IPS-18c (cell line): ENCODE data around the gene GRWD1.

Experiments used
- H3K4me3 ChIP-seq: 2 replicates; pipeline ENCODE4 v1.7.0; 2013; ENCODE audit warnings: low read depth, mild to moderate bottlenecking, low read length, moderate library complexity; ENCODE audit not compliant: insufficient read depth
- H3K9me3 ChIP-seq: one replicate; pipeline ENCODE4 v1.6.1; 2013; ENCODE audit warnings: mild to moderate bottlenecking, low read length, moderate library complexity; ENCODE audit not compliant: control insufficient read depth, insufficient read depth

GRWD1 gene

DNA sequence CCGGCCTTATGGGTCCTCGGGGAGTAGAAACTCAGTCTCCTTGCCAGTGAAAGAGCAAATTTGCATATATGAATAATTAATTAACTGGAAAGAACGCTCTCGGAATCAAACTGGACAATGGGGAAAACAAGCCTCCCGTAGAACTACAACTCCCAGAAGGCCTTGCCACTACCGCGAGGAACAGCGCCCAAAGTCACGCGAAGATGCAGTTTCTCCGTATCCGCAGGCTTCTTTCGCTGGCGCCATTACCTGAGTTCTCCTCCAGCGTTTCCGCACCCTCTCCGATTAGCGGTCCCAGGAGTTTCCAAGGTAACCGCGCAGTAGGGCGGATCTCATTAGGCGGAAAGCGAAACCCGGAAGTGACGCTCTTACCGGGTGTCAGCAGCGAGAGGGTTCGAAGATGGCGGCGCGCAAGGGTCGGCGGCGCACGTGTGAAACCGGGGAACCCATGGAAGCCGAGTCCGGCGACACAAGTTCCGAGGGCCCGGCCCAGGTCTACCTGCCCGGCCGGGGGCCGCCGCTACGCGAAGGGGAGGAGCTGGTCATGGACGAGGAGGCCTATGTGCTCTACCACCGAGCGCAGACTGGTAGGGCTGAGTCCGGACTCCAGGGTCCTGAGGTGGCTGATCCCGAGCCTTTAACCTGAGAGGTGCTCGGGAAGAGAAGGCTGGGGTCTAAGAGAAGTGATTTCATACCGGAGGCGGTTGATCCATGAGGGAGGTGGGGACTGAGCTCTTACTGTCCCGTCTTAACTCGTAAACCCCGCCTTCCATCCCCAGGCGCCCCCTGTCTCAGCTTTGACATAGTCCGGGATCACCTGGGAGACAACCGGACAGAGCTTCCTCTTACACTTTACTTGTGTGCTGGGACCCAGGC is at the start of gene GRWD1:
Gene GRWD1 (plus strand): TSS at position 378 of the 876 bp plus-strand sequence. CDS start 23 bp downstream, at position 401.
- H3K9me3 ChIP-seq = no peaks in the 10 kb centered on the region
- peak within 1 kb of the TSS; percentile 95 for H3K4me3 ChIP-seq

DNA sequence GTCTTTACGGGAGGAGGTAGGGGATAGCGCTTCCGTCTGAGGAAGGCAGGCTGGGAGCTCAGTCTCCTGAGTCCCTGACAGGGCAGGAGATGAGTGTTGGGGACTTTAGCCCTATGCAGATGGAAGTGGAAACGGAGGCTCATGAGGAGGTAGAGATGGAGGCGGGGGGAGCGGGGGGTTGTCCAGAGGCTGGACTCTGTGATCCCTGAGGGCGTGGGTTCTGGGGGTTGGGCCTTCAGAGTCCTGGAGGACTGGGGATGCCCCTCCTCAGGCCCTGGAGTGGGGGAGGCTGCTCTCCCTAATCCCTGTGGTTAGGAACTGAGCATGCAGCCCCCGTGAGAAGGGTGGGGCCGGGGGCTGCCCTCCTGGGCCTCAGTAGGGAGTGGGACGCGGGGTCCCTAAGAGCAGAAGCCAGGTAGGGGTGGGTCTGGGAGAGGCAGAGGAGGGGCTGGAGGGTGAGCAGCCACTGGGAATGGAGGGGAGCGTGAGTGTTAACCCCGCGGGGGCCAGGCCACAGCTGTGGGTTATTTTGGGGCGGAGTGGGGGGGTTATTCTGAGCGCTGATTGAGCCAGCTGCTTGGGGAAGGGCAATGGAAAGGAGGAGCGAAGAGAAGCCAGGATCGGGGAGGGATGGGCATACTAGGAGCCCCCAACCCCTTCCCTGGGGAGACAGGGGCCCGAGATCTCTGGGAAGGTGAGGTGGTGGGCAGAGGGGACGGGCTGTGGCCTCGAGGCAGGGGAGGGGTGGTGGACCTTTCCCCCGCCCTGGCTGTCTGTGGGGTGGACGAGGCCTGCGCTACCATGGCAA is 49.6 kb upstream of the GRWD1 start:
- Histone ChIP-seq H3K9me3 (no peaks in the 10 kb centered on the region), H3K4me3 (no peak overlapping the region)

DNA sequence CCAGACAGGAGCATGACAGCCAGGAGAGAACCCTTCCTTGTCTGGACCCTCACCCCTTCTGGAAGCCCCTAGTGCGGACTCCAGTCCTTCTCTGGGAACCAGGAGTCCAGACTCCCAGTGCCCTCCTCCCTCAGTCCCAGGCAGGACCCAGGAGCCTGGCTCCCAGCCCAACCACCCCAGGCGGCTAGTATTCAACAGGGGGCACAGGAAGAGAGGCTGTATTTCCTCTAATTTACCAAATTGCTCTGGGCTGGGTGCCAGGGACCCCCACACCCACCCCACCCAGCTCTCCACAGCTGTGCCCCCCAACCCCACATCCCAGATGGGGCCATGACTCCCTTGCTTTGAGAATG is 49.0 kb upstream of the GRWD1 start:
- Histone ChIP-seq H3K9me3 (no peaks in the 10 kb centered on the region), H3K4me3 (no peak overlapping the region)

DNA sequence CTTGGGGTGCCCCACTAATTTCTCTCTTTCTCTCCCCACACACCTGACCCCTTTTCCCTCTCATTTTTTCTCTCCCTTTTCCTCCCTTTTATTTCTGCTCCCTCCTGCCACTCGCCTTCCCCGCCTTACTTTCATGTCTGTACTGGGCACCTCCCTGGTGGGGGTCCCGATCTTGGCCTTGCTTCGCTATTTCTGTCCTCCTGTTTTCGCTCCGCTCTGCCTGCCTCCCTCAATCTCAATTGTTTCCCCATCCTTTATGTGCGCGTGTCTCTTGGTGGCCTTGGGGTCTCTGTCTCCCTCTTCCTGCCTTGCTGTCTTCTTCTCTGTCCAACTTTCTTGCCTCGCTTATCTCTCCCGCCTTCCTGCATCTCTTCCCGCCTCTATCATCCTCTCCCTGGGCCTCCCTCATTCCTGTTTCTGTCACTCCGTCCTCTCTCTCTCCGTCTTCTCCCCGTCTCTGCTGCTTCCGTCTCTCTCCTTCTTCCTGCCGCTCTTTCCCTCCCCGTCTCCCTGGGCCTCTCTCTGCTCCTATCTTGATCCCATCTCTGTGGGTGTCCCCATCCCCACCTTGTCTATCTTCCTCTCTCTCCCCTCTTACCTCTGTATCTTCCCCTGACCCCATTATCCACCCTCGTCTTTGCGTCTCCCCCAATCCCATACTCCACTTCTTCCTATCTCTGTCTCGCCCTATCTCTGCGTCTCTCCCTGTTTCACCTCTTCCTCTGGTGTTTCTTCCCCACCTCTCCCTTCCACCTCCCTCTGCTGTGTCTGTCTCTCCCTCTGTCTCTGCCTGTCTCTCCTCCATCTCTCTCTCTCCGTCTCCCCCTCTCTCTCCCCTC is 48.3 kb upstream of the GRWD1 start:
- Histone ChIP-seq H3K9me3 (no peaks in the 10 kb centered on the region), H3K4me3 (peak overlapping the region; percentile 67)

DNA sequence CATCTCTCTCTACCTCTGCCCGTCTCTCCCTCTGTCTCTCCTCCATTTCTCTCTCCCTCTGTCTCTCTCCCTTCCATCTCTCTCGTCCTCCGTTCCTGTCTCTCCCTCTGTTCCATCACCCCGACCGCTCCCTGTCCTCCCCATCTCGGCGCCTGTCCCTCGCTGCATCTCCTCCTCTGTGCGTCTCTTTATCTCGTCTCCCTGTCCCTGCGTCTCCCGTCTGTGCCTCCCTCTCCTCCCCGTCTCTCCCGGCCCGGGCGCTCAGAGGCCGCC is 47.7 kb upstream of the GRWD1 start:
- Histone ChIP-seq H3K4me3 (peak overlapping the region; percentile 67), H3K9me3 (no peaks in the 10 kb centered on the region)

DNA sequence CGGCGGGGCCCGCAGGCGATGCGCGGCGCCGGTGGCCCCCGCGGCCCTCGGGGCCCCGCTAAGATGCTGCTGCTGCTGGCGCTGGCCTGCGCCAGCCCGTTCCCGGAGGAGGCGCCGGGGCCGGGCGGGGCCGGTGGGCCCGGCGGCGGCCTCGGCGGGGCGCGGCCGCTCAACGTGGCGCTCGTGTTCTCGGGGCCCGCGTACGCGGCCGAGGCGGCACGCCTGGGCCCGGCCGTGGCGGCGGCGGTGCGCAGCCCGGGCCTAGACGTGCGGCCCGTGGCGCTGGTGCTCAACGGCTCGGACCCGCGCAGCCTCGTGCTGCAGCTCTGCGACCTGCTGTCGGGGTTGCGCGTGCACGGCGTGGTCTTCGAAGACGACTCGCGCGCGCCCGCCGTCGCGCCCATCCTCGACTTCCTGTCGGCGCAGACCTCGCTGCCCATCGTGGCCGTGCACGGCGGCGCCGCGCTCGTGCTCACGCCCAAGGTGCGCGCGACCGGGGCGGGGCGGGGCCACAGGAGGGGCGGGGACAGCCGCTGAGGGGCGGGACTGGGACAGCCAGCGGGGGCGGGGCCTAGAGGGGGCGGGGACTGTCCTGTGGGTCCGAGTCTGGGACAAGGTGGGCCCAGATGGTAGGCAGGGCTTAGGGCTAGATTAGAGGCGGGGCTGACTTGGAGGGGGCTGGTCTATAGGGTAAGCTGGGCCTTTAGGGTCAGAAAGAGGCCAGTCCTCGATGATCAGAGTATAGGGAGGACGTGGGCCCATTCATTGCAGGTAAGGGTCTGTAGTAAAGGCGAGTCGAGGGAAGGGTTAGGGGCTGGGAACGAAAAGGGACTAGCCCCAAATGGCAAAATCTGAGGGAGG is 47.2 kb upstream of the GRWD1 start:
- Histone ChIP-seq H3K4me3 (peak overlapping the region; percentile 67), H3K9me3 (no peaks in the 10 kb centered on the region)

DNA sequence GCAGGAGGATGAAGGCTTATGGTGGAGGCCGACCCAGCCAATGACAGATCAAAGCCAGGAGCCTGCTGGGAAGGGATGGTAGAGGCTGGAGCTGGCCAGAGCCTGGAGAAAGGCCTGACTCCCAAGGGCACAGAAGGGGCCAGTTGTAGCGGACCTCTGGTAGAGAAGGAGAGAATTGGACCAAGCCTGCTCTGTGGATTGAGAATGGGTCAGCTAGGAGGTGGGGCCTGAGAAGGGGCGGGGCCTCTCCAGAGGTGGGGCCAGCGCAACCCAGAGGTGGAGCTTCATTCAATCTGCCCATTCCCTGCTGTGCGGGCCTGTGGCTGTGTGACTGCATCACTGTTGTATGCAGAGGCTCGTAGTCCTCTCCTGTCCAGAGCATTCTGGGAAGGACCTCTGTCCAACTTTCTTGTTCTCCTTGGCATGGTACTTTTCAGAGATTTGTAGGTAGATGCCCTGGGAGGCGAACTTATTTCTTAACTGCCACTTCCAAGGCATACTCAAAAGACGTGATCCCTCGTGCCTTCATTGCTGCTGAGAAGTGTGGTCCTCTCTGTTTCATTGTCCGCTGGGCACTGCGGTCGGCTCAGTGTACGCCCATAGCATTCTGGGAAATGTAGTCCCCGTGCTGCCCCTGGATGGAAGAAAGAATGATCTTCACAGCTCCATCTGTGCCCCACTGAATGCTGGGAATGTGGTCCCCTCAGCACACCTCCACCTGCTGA is 45.6 kb upstream of the GRWD1 start:
- Histone ChIP-seq H3K4me3 (peak overlapping the region; percentile 39; the same call in 1 of the 2 replicates), H3K9me3 (no peaks in the 10 kb centered on the region)

- H3K9me3 ChIP-seq = no peaks in the 10 kb centered on the region
- no peak overlapping the region for H3K4me3 ChIP-seq
These were observed 44.5 kb upstream of the GRWD1 start for GRCh38 chr19:48401287-48401686.

DNA sequence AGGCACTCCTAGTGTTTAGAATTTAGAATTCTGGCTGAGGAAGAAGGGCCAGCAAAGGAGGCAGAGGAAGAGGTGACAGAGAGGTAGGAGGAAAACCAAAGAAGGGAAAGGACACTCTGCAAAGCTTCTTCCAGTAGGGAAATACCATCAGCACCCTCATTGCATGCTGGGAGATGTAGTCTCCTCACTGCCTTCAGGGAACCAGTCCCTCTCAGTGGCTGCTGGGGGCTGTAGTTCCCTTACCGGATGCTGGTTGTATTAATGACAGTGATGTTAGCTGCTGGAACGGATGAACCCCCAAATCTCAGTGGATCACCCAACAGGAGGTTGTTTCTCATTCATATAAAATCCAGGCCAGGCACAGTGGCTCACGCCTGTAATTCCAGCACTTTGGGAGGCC is 42.2 kb upstream of the GRWD1 start:
- H3K9me3 ChIP-seq = no peaks in the 10 kb centered on the region
- H3K4me3 ChIP-seq = no peak overlapping the region

GRCh38 chr19:48405010-48405659 is 40.6 kb upstream of the GRWD1 start:
- no peaks in the 10 kb centered on the region for H3K9me3 ChIP-seq
- H3K4me3 ChIP-seq = no peak overlapping the region

DNA sequence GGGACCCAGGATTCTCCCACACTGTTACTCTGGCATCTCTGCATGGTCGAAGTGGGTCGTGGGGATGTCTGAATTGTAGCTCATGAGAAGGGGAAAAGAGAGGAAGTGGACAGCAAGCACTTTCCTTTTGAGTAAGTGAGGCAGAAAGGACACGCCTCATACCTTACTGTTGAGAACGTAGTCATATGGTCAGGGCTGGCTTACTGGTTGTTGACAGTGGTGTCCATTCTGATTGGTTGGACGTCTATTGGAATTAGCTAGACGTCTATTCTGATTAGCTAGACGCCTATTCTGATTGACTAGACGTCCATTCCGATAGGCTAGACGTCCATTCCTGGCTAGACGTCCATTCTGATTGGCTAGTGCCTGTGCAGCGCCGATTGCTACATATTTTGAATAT is 39.9 kb upstream of the GRWD1 start:
- H3K4me3 ChIP-seq = no peak overlapping the region
- no peaks in the 10 kb centered on the region for H3K9me3 ChIP-seq

DNA sequence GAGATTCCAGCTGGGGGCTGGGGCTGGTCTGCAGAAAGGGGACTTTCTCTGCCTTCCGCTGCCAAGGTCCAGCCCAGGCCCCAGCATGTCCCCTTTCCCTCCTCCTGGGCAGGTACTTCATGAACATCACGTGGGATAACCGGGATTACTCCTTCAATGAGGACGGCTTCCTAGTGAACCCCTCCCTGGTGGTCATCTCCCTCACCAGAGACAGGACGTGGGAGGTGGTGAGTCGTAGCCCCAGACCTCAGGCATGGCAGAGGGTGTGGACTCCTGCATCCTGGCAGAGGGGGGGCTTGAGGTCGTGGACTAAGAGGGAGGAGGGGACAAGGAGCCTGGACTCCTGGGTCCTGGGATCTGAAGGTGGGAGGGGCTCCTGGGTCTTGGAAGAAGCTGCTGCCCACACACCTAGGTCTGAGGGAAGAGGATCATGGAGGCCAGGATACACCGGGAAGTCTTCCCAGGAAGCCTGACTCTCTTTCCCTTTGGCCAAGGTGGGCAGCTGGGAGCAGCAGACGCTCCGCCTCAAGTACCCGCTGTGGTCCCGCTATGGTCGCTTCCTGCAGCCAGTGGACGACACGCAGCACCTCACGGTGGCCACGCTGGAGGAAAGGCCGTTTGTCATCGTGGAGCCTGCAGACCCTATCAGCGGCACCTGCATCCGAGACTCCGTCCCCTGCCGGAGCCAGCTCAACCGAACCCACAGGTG is 31.8 kb upstream of the GRWD1 start:
- H3K9me3 ChIP-seq = no peaks in the 10 kb centered on the region
- peak overlapping the region; percentile 56 for H3K4me3 ChIP-seq

- H3K9me3 ChIP-seq = no peaks in the 10 kb centered on the region
- H3K4me3 ChIP-seq = no peak overlapping the region; the same call in 1 of the 2 replicates
These were observed 30.4 kb upstream of the GRWD1 start for GRCh38 chr19:48415395-48415794.

DNA sequence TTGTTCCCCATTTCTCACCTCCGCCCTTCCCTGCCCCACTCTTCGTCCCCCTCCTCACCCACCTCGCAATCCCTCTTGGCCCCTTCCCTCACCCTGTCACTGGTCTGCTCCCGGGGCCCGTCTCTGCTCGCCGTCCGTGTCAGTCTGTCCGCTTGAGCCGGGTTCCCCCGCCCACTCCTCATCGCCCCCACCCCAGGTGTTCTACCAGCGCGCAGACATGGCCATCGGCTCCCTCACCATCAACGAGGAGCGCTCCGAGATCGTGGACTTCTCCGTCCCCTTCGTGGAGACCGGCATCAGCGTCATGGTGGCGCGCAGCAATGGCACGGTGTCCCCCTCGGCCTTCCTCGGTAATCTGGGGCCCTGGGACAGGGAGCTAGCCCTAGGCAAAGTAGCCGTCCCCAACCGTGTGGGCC is 30.0 kb upstream of the GRWD1 start:
- Histone ChIP-seq H3K4me3 (no peak overlapping the region; the same call in 1 of the 2 replicates), H3K9me3 (no peaks in the 10 kb centered on the region)

DNA sequence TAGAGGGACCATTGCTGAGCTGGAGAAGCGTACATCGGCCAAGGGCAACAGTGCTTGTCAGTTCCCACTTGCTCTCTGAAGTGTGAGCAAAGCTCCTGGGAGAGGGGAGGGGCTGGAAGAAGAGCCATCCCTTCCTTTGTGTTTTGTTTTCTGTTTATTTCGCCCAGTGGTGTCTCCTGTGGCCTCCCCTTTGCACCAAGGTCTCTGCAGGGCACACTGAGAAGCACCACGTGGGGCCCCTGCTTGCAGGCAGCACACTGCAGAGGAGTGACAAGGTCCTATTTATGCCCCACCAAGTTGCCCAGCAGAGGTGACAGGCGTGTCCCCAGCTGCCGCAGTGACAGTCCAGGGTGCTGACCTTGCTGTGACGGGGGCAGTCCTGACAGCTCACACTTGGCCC is 28.4 kb upstream of the GRWD1 start:
- H3K4me3 ChIP-seq = no peak overlapping the region

More for the DNA sequence above, 28.4 kb upstream of the GRWD1 start:
- no peaks in the 10 kb centered on the region for H3K9me3 ChIP-seq
